Transverse colon (tissue), 4 donors: Measurements from ENCODE around the gene PDZD7.

Experiments
- CTCF ChIP-seq, 5 experiments: fragments of 200-600 bp in 3 of 5; fragments of 450-650 bp in 2 of 5; sonication (generic) in 3 of 5; IDR thresholded peaks; 1 replicate in 2 of 5; 2 replicates in 3 of 5; pipeline ENCODE4 v1.5.1; 2016 to 2017; ENCODE audit warnings: antibody characterized with exemption in 5 of 5, inconsistent platforms in 3 of 5, mild to moderate bottlenecking in 2 of 5, moderate library complexity in 1 of 5
- EP300 ChIP-seq: sonication (generic); formaldehyde crosslinking; IDR thresholded peaks from one replicate; pipeline ENCODE4 v1.6.1; 2017; ENCODE audit warnings: antibody characterized with exemption, low read depth
- POLR2A ChIP-seq: fragments of 450-650 bp; IDR thresholded peaks from one replicate; pipeline ENCODE4 v1.6.1; 2016; ENCODE audit warnings: antibody characterized with exemption, mild to moderate bottlenecking, moderate library complexity
- POLR2AphosphoS5 ChIP-seq, 3 donors: sonication (generic); formaldehyde crosslinking; IDR thresholded peaks; one replicate each; pipeline ENCODE4 v1.6.1; 2016; ENCODE audit warnings: antibody characterized with exemption in 3 of 3

GRCh38 chr10:100980711-100981110 lies 50.2 kb downstream of the PDZD7 start:
- TF ChIP-seq POLR2A (no peak), CTCF (IDR thresholded peaks at IDR 0.05) (no peak), POLR2AphosphoS5 (IDR thresholded peaks at IDR 0.05) (no peak), EP300 (no peak)
